MM.1S (cell line): ENCODE results near the gene PTPRD.

Experiments used
- EZH2 ChIP-seq: fragments of 300-600 bp; sonication (generic); optimal IDR thresholded peaks from 2 replicates; pipeline ENCODE3; 2017; ENCODE audit warnings: low read depth, mild to moderate bottlenecking, antibody characterized with exemption, low read length, mixed read lengths
- EZH2phosphoT487 ChIP-seq: fragments of 300-600 bp; sonication (generic); IDR thresholded peaks from 2 replicates; pipeline ENCODE4 v1.6.1; 2018; ENCODE audit warnings: antibody characterized with exemption, low read length
- TF ChIP-seq, protein P1 (sequence below): fragments of 300-600 bp; sonication (generic); IDR thresholded peaks from 2 replicates; pipeline ENCODE4 v1.5.1; 2016; ENCODE audit warnings: antibody characterized with exemption, low read length, mixed read lengths

DNA sequence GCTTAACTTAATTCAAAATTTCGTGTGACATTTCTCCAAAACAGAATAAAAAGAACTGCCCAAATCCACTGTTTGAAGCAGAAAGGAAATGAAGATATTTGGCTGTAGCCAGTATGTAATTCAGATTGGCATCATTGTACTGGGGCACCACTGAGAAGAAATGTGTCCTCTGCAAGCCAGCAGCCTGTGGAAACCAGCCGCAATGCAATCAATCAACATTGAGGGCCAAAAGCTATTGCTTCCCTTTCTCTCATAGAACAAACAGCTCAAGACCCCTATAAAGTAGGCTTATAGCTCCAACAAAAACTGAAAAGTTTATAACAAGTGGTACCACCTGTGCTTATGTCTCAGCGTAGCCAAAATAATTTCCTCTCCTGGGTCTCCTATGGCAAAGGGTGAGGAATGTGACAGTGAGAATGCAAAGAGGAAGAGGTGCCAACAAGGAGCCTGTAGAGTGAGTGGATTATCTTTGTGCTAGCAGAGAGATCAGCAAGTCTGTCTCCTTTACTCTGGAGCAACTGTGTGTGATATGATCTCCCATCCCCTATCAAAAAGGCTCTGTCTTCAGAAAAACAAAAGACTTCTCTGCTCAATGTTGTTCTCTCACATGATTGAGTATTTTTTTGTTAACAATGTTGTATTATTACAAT lies 1740.9 kb downstream of the PTPRD start:
- TF ChIP-seq, protein P1, sequence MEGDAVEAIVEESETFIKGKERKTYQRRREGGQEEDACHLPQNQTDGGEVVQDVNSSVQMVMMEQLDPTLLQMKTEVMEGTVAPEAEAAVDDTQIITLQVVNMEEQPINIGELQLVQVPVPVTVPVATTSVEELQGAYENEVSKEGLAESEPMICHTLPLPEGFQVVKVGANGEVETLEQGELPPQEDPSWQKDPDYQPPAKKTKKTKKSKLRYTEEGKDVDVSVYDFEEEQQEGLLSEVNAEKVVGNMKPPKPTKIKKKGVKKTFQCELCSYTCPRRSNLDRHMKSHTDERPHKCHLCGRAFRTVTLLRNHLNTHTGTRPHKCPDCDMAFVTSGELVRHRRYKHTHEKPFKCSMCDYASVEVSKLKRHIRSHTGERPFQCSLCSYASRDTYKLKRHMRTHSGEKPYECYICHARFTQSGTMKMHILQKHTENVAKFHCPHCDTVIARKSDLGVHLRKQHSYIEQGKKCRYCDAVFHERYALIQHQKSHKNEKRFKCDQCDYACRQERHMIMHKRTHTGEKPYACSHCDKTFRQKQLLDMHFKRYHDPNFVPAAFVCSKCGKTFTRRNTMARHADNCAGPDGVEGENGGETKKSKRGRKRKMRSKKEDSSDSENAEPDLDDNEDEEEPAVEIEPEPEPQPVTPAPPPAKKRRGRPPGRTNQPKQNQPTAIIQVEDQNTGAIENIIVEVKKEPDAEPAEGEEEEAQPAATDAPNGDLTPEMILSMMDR: no peak
- TF ChIP-seq EZH2phosphoT487 (no peak), EZH2 (no peak)
